Measurements from ENCODE around the gene IQCK.

The IQCK gene

GRCh38 chr16:19853742-19854542 lies 135.9 kb downstream of the IQCK start:
- Histone ChIP-seq H4K20me1 (ENCODE audit: low read depth, low read length) (no peaks in the 10 kb centered on the region), H3K27ac (ENCODE audit: low read depth, low read length) (no peak overlapping the region)

GRCh38 chr16:19854543-19854876 lies 136.4 kb downstream of the IQCK start:
- H4K20me1 ChIP-seq (ENCODE audit: low read depth, low read length) = no peaks in the 10 kb centered on the region
- H3K27me3 ChIP-seq (ENCODE audit: low read length) = no peaks in the 10 kb centered on the region
- H2AFZ ChIP-seq (ENCODE audit: low read depth, low read length, severe bottlenecking) = no peak overlapping the region
- H3K4me2 ChIP-seq (ENCODE audit: low read depth, low read length, poor library complexity, severe bottlenecking) = no peak overlapping the region
- H3K27ac ChIP-seq (ENCODE audit: low read depth, low read length) = no peak overlapping the region
- H3K9ac ChIP-seq (ENCODE audit: low read length) = no peak overlapping the region
- H3K36me3 ChIP-seq (ENCODE audit: low read length) = no peaks in the 10 kb centered on the region
- H3K9me2 ChIP-seq (replicated peaks; ENCODE audit: insufficient read depth, low read length) = no peaks in the 10 kb centered on the region
- H3K9me3 ChIP-seq (ENCODE audit: insufficient read depth, low read length) = no peaks in the 10 kb centered on the region
- no peak overlapping the region for H3K4me3 ChIP-seq (ENCODE audit: insufficient read depth, low read length, poor library complexity, severe bottlenecking)
- TF ChIP-seq CTCF (IDR thresholded peaks at IDR 0.05; ENCODE audit: insufficient read depth, low read length, poor library complexity, severe bottlenecking) = no peak
- TF ChIP-seq EZH2phosphoT487 (conservative IDR thresholded peaks at IDR 0.05; ENCODE audit: low read length) = no peak
- H3K79me2 ChIP-seq (ENCODE audit: insufficient read depth, low read length) = no peaks in the 10 kb centered on the region
- no peaks in the 10 kb centered on the region for H3F3A ChIP-seq (ENCODE audit: insufficient read depth)

More at GRCh38 chr16:19853742-19854542, 135.9 kb downstream of the IQCK start:
- Histone ChIP-seq H3K9me2 (replicated peaks; ENCODE audit: insufficient read depth, low read length) (no peaks in the 10 kb centered on the region), H2AFZ (ENCODE audit: low read depth, low read length, severe bottlenecking) (no peak overlapping the region), H3K4me2 (ENCODE audit: low read depth, low read length, poor library complexity, severe bottlenecking) (no peak overlapping the region), H3K9me3 (ENCODE audit: insufficient read depth, low read length) (no peaks in the 10 kb centered on the region), H3F3A (ENCODE audit: insufficient read depth) (no peaks in the 10 kb centered on the region), H3K4me3 (ENCODE audit: insufficient read depth, low read length, poor library complexity, severe bottlenecking) (no peak overlapping the region), H3K79me2 (ENCODE audit: insufficient read depth, low read length) (no peaks in the 10 kb centered on the region), H3K27me3 (ENCODE audit: low read length) (no peaks in the 10 kb centered on the region), H3K36me3 (ENCODE audit: low read length) (no peaks in the 10 kb centered on the region), H3K9ac (ENCODE audit: low read length) (no peak overlapping the region)
- no peak for TF ChIP-seq EZH2phosphoT487 (conservative IDR thresholded peaks at IDR 0.05; ENCODE audit: low read length)
- TF ChIP-seq CTCF (IDR thresholded peaks at IDR 0.05; ENCODE audit: insufficient read depth, low read length, poor library complexity, severe bottlenecking) = no peak

GRCh38 chr16:19856120-19856519 lies 138.0 kb downstream of the IQCK start:
- Histone ChIP-seq H2AFZ (ENCODE audit: low read depth, low read length, severe bottlenecking) (no peak overlapping the region), H3K9me3 (ENCODE audit: insufficient read depth, low read length) (no peaks in the 10 kb centered on the region), H3K36me3 (ENCODE audit: low read length) (no peaks in the 10 kb centered on the region), H3K79me2 (ENCODE audit: insufficient read depth, low read length) (no peaks in the 10 kb centered on the region), H3K4me3 (ENCODE audit: insufficient read depth, low read length, poor library complexity, severe bottlenecking) (no peak overlapping the region), H3K27ac (ENCODE audit: low read depth, low read length) (no peak overlapping the region), H3K27me3 (ENCODE audit: low read length) (no peaks in the 10 kb centered on the region), H3K9me2 (replicated peaks; ENCODE audit: insufficient read depth, low read length) (no peaks in the 10 kb centered on the region), H3F3A (ENCODE audit: insufficient read depth) (no peaks in the 10 kb centered on the region), H3K4me2 (ENCODE audit: low read depth, low read length, poor library complexity, severe bottlenecking) (no peak overlapping the region), H4K20me1 (ENCODE audit: low read depth, low read length) (no peaks in the 10 kb centered on the region), H3K9ac (ENCODE audit: low read length) (no peak overlapping the region)
- no peak for TF ChIP-seq EZH2phosphoT487 (conservative IDR thresholded peaks at IDR 0.05; ENCODE audit: low read length)
- TF ChIP-seq CTCF (IDR thresholded peaks at IDR 0.05; ENCODE audit: insufficient read depth, low read length, poor library complexity, severe bottlenecking) = no peak

Measured in SU-DHL-6 (cell line).